ENCODE measurements around the gene TTBK1.

Gene TTBK1

GRCh38 chr6:43242908-43243663, at the start of gene TTBK1:
Gene TTBK1 (plus strand): TSS chr6:43243481. CDS start chr6:43246661, 3,180 bp downstream.
- peak; percentile 78 for DNase-seq

- DNase-seq: no peak
Measured at GRCh38 chr6:43193929-43194328, 49.4 kb upstream of the TTBK1 start.

GRCh38 chr6:43196337-43196736, 46.9 kb upstream of the TTBK1 start:
- no peak for DNase-seq

GRCh38 chr6:43199912-43200311, 43.4 kb upstream of the TTBK1 start:
- DNase-seq: no peak

GRCh38 chr6:43200541-43200940, 42.7 kb upstream of the TTBK1 start:
- DNase-seq: no peak

- DNase-seq: no peak
Measured at GRCh38 chr6:43202451-43202850, 40.8 kb upstream of the TTBK1 start.

- no peak for DNase-seq
Measured at GRCh38 chr6:43203029-43203717, 40.1 kb upstream of the TTBK1 start.

- no peak for DNase-seq
Measured at GRCh38 chr6:43203718-43204095, 39.6 kb upstream of the TTBK1 start.

- DNase-seq: no peak
Measured at GRCh38 chr6:43204271-43205105, 38.8 kb upstream of the TTBK1 start.

- no peak for DNase-seq
Measured at GRCh38 chr6:43205849-43206248, 37.4 kb upstream of the TTBK1 start.

GRCh38 chr6:43207286-43207685, 36.0 kb upstream of the TTBK1 start:
- no peak for DNase-seq

- no peak for DNase-seq
Measured at GRCh38 chr6:43211955-43212354, 31.3 kb upstream of the TTBK1 start.

GRCh38 chr6:43213431-43213830, 29.9 kb upstream of the TTBK1 start:
- DNase-seq: no peak

GRCh38 chr6:43215066-43215465, 28.2 kb upstream of the TTBK1 start:
- DNase-seq: no peak

GRCh38 chr6:43216200-43216599, 27.1 kb upstream of the TTBK1 start:
- no peak for DNase-seq

- no peak for DNase-seq
Measured at GRCh38 chr6:43217351-43217750, 25.9 kb upstream of the TTBK1 start.

GRCh38 chr6:43219119-43219518, 24.2 kb upstream of the TTBK1 start:
- no peak for DNase-seq

GRCh38 chr6:43219814-43220213, 23.5 kb upstream of the TTBK1 start:
- no peak for DNase-seq

- DNase-seq: no peak
Measured at GRCh38 chr6:43220439-43220951, 22.8 kb upstream of the TTBK1 start.

- no peak for DNase-seq
Measured at GRCh38 chr6:43221046-43221972, 22.0 kb upstream of the TTBK1 start.

GRCh38 chr6:43222418-43223059, 20.7 kb upstream of the TTBK1 start:
- no peak for DNase-seq

- DNase-seq: no peak
Measured at GRCh38 chr6:43223175-43223574, 20.1 kb upstream of the TTBK1 start.

Data from eye (tissue), 1 donor.